ENCODE data around the gene BEST4.

DNA sequence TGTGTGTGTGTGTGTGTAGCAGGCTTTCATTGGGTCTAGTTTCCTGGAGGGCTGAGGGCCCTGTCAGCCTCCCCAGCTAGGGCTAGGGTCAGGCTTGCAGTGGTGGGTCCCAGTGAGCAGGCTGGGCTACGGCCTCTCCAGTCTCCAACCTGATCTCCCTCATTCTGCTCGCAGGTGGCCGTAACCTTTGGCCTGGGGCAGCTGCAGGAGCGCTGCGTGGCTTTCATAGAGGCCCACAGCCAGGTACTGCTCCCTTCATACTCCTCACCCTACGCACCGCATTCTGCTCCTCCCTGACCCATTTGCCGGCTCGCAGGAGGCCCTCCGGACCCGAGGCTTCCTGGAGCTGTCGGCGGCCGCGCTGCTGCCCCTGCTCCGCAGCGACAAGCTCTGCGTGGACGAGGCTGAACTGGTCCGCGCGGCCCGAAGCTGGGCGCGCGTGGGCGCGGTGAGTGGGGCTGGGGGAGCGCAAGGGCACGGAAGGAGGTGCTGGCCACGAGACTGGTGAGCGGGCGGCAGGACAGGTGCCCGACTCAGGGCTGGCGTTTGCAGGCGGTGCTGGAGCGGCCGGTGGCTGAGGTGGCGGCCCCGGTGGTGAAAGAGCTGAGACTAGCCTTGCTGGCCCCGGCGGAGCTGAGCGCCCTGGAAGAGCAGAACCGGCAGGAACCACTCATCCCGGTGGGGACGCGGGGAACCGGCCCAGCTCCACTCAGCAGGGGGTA is 25.0 kb upstream of the BEST4 start:
- TF ChIP-seq, protein P1, sequence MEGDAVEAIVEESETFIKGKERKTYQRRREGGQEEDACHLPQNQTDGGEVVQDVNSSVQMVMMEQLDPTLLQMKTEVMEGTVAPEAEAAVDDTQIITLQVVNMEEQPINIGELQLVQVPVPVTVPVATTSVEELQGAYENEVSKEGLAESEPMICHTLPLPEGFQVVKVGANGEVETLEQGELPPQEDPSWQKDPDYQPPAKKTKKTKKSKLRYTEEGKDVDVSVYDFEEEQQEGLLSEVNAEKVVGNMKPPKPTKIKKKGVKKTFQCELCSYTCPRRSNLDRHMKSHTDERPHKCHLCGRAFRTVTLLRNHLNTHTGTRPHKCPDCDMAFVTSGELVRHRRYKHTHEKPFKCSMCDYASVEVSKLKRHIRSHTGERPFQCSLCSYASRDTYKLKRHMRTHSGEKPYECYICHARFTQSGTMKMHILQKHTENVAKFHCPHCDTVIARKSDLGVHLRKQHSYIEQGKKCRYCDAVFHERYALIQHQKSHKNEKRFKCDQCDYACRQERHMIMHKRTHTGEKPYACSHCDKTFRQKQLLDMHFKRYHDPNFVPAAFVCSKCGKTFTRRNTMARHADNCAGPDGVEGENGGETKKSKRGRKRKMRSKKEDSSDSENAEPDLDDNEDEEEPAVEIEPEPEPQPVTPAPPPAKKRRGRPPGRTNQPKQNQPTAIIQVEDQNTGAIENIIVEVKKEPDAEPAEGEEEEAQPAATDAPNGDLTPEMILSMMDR (conservative IDR thresholded peaks at IDR 0.05) = no peak
- TF ChIP-seq ZFX (IDR thresholded peaks at IDR 0.05) = no peak

Measured in C4-2B (cell line).